ENCODE data around the gene KMT2D. TPM values are rescaled to one million over a fixed set of nuclear protein-coding genes. Genes with fewer than 3 reads are reported as not detected.

KMT2D gene
- total and polyA plus RNA-seq, 2 of the 8 experiments (the other 6 are each of a cell fraction or from before 2014, with no cell fraction given): 9.1 to 86.3 TPM

- H3K36me3 ChIP-seq (ENCODE audit: control insufficient read depth in 2 of 4, insufficient read depth in 4 of 4, low read length in 3 of 4): peaks cover 10 to 33% (median 22%) of the 10 kb centered on the region in 4 experiments; a peak in 7 of 8 replicates
- no peak overlapping the region for H2BK20ac ChIP-seq (ENCODE audit: low read length)
- H3K9ac ChIP-seq (replicated peaks in 1 of 4; ENCODE audit: extremely low read depth in 1 of 4, low read depth in 3 of 4, low read length in 3 of 4): no peak overlapping the region
- H4K8ac ChIP-seq (ENCODE audit: extremely low read depth, insufficient read depth, low read length): no peak overlapping the region
- no peak overlapping the region for H3K4ac ChIP-seq (replicated peaks; ENCODE audit: insufficient read length, low read depth, low read length)
- DNase-seq (ENCODE audit: low read depth in 1 of 2, low spot score in 2 of 2) (no peak), FAIRE-seq (no peak)
- H3K9me3 ChIP-seq (ENCODE audit: insufficient read depth in 2 of 2, low read depth in 1 of 2, low read length in 1 of 2): no peaks in the 10 kb centered on the region
- H2AK5ac ChIP-seq (ENCODE audit: low read depth, low read length): no peak overlapping the region
- no peaks in the 10 kb centered on the region for H3K79me2 ChIP-seq (ENCODE audit: control insufficient read depth in 1 of 2, insufficient read depth in 2 of 2, low read length in 2 of 2)
- 94% methylated on average over 6 of the region's 6 CpGs; no CpG with 5 or more reads in 1 of the 2 experiments for WGBS, 2 experiments (ENCODE audit: extremely low coverage in 1 of 2, insufficient coverage in 1 of 2, insufficient read length in 1 of 2, insufficient replicate concordance in 2 of 2, low coverage in 1 of 2, low lambda C conversion rate in 2 of 2, missing lambda C conversion rate in 1 of 2)
- H4K91ac ChIP-seq (replicated peaks; ENCODE audit: insufficient read length, low read length): no peak overlapping the region
- no peak overlapping the region for H3K4me2 ChIP-seq (ENCODE audit: insufficient read depth in 1 of 2, low read depth in 2 of 2, low read length in 2 of 2)
- no peak overlapping the region for H3K27ac ChIP-seq (ENCODE audit: low read depth, low read length)
- H3K14ac ChIP-seq (ENCODE audit: insufficient read length): no peak overlapping the region
- H3K4me3 ChIP-seq (ENCODE audit: extremely low read depth in 1 of 4, insufficient read depth in 2 of 4, low read depth in 3 of 4, low read length in 4 of 4): no peak overlapping the region
- peaks cover 0 to 1% (median 0%) of the 10 kb centered on the region in 4 experiments; a peak in 3 of 7 replicates for H3K27me3 ChIP-seq (replicated peaks in 1 of 4; ENCODE audit: control insufficient read depth in 3 of 4, extremely low read depth in 1 of 4, insufficient read depth in 3 of 4, low read length in 3 of 4)
- H2AFZ ChIP-seq (ENCODE audit: low read length): no peak overlapping the region
- CTCF ChIA-PET (ENCODE audit: partially characterized antibody): interaction anchor here (0.6 to 16.2 kb wide), 15 partner anchors 8 to 190 kb away, joined by 3 to 235 read pairs (median 6); partner anchors contain the start of genes LMBR1L, TUBA1B and WNT10B
- no peak overlapping the region for H2BK15ac ChIP-seq (ENCODE audit: low read length)
- H3K79me1 ChIP-seq (ENCODE audit: low read depth, low read length): no peaks in the 10 kb centered on the region
- no peak overlapping the region for H2BK12ac ChIP-seq (ENCODE audit: low read depth, low read length)
- H4K20me1 ChIP-seq (replicated peaks in 1 of 2; ENCODE audit: control insufficient read depth in 1 of 2, insufficient read depth in 2 of 2, low read length in 2 of 2): peaks cover 0 to 4% of the 10 kb centered on the region in 2 experiments
- H3K23ac ChIP-seq (ENCODE audit: insufficient read length): no peak overlapping the region
- POLR2A ChIA-PET (ENCODE audit: partially characterized antibody): interaction anchor here (1.2 to 4.4 kb wide), 5 partner anchors 9 to 31 kb away, joined by 3 to 27 read pairs (median 5); partner anchors contain the start of genes LMBR1L and TUBA1B
- H3K56ac ChIP-seq (replicated peaks; ENCODE audit: insufficient read length, low read depth, low read length): no peak overlapping the region
- no peak overlapping the region for H3K18ac ChIP-seq (ENCODE audit: extremely low read depth, low read length)
- no peak overlapping the region for H2BK120ac ChIP-seq (replicated peaks; ENCODE audit: low read depth, low read length)
- H2BK5ac ChIP-seq (ENCODE audit: low read depth, low read length): no peak overlapping the region
- no peak overlapping the region for H4K5ac ChIP-seq (ENCODE audit: insufficient read length, low read depth, low read length)
- H3K4me1 ChIP-seq (replicated peaks in 1 of 4; ENCODE audit: control insufficient read depth in 3 of 4, insufficient read depth in 4 of 4, low read length in 3 of 4): no peaks in the 10 kb centered on the region; a peak in 2 of 7 replicates
- H3K23me2 ChIP-seq (ENCODE audit: low read depth, low read length): no peaks in the 10 kb centered on the region
- TF ChIP-seq POLR2AphosphoS5 (IDR thresholded peaks at IDR 0.05; ENCODE audit: low read depth, low read length) (no peak), RXRA (IDR thresholded peaks at IDR 0.05; ENCODE audit: insufficient read depth, low read depth, low read length) (no peak), EP300 (IDR thresholded peaks at IDR 0.05; ENCODE audit: borderline replicate concordance in 1 of 2, low read depth in 2 of 2, low read length in 2 of 2) (no peak), CREB1 (IDR thresholded peaks at IDR 0.05) (no peak), RNF2 (IDR thresholded peaks at IDR 0.05; ENCODE audit: borderline replicate concordance, low read depth, low read length, missing control alignments, poor library complexity, severe bottlenecking) (no peak), SRF (IDR thresholded peaks at IDR 0.05; ENCODE audit: low read depth, low read length) (no peak), CEBPB (IDR thresholded peaks at IDR 0.05; ENCODE audit: low read depth, low read length) (no peak), HDAC6 (IDR thresholded peaks at IDR 0.05; ENCODE audit: low read depth, low read length) (no peak), E2F6 (IDR thresholded peaks at IDR 0.05) (no peak), RFX5 (IDR thresholded peaks at IDR 0.05; ENCODE audit: borderline replicate concordance, low read depth, low read length) (no peak), EZH2 (IDR thresholded peaks at IDR 0.05; ENCODE audit: low read depth, low read length, severe bottlenecking) (no peak), NRF1 (IDR thresholded peaks at IDR 0.05; ENCODE audit: low read depth, low read length) (no peak), NANOG (IDR thresholded peaks at IDR 0.05; ENCODE audit: insufficient read depth, low read depth, low read length, poor library complexity, severe bottlenecking) (no peak)
Measured at GRCh38 chr12:49100380-49100779, 39.8 kb upstream of the KMT2D start.

Measured in H1 (cell line).